HL-60 (cell line): Measurements from ENCODE around the gene CTDSPL2.

Experiments used
- DNase-seq, 2 experiments: peaks; one replicate each; pipeline ENCODE4 v3.0.0-alpha.2; 2010 to 2020; ENCODE audit warnings: low read depth in 1 of 2, low spot score in 1 of 2
- H3K27ac ChIP-seq: fragments of 250-450 bp; sonication (Bioruptor Pico); replicated peaks from 2 replicates; pipeline ENCODE4 v1.5.1; 2020; ENCODE audit warnings: mild to moderate bottlenecking, moderate library complexity
- H3K27me3 ChIP-seq: fragments of 250-450 bp; sonication (Bioruptor Pico); 2 replicates; pipeline ENCODE4 v1.5.1; 2021; ENCODE audit warnings: mild to moderate bottlenecking, moderate library complexity; ENCODE audit not compliant: insufficient read depth, poor library complexity, severe bottlenecking
- H3K4me3 ChIP-seq: replicated peaks from 2 replicates; pipeline ENCODE4 v1.5.1; 2011; ENCODE audit warnings: mild to moderate bottlenecking, control low read depth, low read length; ENCODE audit not compliant: insufficient read depth
- CTCF ChIP-seq: IDR thresholded peaks from one replicate; pipeline ENCODE4 v1.5.1; 2011; ENCODE audit warnings: low read length, control low read depth, inconsistent platforms; ENCODE audit not compliant: insufficient read depth
- GABPA ChIP-seq: IDR thresholded peaks from 2 replicates; pipeline ENCODE4 v1.6.1; 2012; ENCODE audit warnings: low read depth
- POLR2AphosphoS5 ChIP-seq: IDR thresholded peaks from 2 replicates; pipeline ENCODE4 v1.6.1; 2012; ENCODE audit warnings: low read depth
- REST ChIP-seq: IDR thresholded peaks from 2 replicates; pipeline ENCODE4 v1.6.1; 2012; ENCODE audit warnings: low read depth; ENCODE audit not compliant: insufficient replicate concordance
- SPI1 ChIP-seq: IDR thresholded peaks from 2 replicates; pipeline ENCODE4 v1.6.1; 2012; ENCODE audit warnings: low read depth, mild to moderate bottlenecking, borderline replicate concordance

CTDSPL2 gene

GRCh38 chr15:44482090-44482489 lies 54.7 kb downstream of the CTDSPL2 start:
- Histone ChIP-seq H3K4me3 (no peak overlapping the region), H3K27ac (0 out of 2 replicates have a peak overlapping the region, but pooled peaks have one; percentile 10), H3K27me3 (no peaks in the 10 kb centered on the region)
- no peak for DNase-seq
- no peak for TF ChIP-seq POLR2AphosphoS5
- TF ChIP-seq GABPA, result no peak
- no peak for TF ChIP-seq REST
- TF ChIP-seq CTCF, result no peak
- TF ChIP-seq SPI1, result no peak

DNA sequence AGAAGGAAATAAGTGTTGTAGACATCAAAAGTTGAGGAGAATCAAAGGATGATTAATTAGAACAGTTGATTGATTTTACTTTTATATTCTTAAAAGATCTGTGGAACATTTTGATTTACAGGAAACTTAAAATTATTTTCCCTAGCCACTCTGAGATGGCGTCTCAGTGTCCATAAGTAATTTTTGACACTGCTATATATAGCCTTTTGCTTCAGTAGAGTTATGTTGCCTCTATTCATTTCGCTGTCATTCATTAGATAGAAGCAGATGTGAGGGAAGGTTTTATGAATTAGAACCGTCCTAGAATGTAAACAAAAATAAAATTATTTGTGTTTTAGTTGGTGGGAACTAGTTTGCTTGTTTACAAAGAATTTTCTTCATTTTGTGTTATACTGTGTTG lies 58.5 kb downstream of the CTDSPL2 start:
- H3K4me3 ChIP-seq, result no peak overlapping the region
- no peak for DNase-seq

GRCh38 chr15:44489464-44489863 lies 62.0 kb downstream of the CTDSPL2 start:
- TF ChIP-seq SPI1 (no peak), POLR2AphosphoS5 (no peak), REST (no peak), GABPA (no peak), CTCF (no peak)
- no peak for DNase-seq

More for the DNA sequence above, 58.5 kb downstream of the CTDSPL2 start:
- no peak overlapping the region for H3K27ac ChIP-seq
- TF ChIP-seq SPI1, result no peak
- TF ChIP-seq REST, result no peak
- TF ChIP-seq POLR2AphosphoS5, result no peak
- no peak for TF ChIP-seq CTCF
- TF ChIP-seq GABPA, result no peak
- no peaks in the 10 kb centered on the region for H3K27me3 ChIP-seq

More at GRCh38 chr15:44489464-44489863, 62.0 kb downstream of the CTDSPL2 start:
- Histone ChIP-seq H3K27ac (no peak overlapping the region), H3K27me3 (no peaks in the 10 kb centered on the region), H3K4me3 (no peak overlapping the region)
